ENCODE results near the gene CC2D2A. TPM values are rescaled to one million over a fixed set of nuclear protein-coding genes. Genes with fewer than 3 reads are reported as not detected.

The CC2D2A gene
- total RNA-seq (2021) (10.2 to 11.9 TPM (median 11.7 TPM) in 3 replicates), Bru-seq, nascent RNA (percentile 54 among the genes with signal in this experiment)
- long read RNA-seq, experiment 1, full-length matches to known transcripts: 2 of 28 reads
- long read RNA-seq, experiment 1, partial matches to known transcripts: 7 of 28 reads
- long read RNA-seq, experiment 1, other reads (novel, unspliced or antisense): 19 of 28 reads
- long read RNA-seq, experiment 2, partial matches to known transcripts: 11 of 17 reads
- long read RNA-seq, experiment 2, other reads (novel, unspliced or antisense): 6 of 17 reads
- long read RNA-seq, experiment 3, partial matches to known transcripts: 8 of 9 reads
- long read RNA-seq, experiment 3, other reads (novel, unspliced or antisense): 0 of 9 reads

DNA sequence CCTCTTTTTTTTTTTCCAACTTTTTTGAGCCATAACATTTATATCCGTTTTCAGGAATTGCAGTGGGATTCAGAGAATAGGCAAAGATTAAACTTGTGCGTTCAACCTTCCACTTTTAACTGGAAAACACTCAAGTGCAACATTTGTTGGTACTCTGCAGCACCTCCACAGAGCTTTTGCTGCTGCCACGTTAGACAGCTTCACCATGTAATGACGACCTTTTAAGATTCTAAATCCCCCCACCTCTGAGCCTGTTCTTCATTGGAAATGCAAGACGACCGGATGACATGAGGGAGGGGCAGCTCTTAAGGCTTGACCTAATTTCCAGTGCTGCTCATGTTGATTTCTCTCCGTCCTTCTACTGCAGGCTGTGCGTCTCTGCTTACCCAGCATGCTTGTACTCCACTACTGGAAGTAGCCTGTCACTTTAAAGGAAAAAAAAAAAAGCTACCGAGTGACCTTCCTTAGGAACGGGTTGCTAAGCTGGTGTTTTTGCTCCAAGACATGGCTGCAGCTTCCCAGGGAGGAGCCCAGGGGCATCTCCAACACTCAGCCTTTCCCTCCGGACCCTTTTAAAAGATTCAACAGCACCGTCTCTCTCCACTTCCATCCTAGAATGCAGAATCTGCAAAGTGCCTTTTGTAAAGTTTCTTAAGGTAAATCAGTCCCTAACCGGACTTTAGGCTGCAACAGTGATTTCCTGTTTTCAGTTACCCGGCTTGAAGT is at the start of gene CC2D2A:
Gene CC2D2A, plus strand, starts transcription at position 481 of the 726 bp plus-strand sequence. CDS start 6,051 bp downstream, outside the sequence.
- POLR2A ChIA-PET: interaction anchor here (0.6 to 1.0 kb wide), 2 partner anchors 9 to 64 kb away, joined by 3 to 7 read pairs; no protein-coding TSS in a partner anchor
- CTCF ChIA-PET: interaction anchor here (0.6 to 2.7 kb wide), 13 partner anchors 8 to 486 kb away, joined by 3 to 19 read pairs (median 3); no protein-coding TSS in a partner anchor
- H3K36me3 Mint-ChIP-seq: no peaks in the 10 kb centered on the region
- peak; percentile 91 for ATAC-seq
- no peaks in the 10 kb centered on the region for H3K27me3 Mint-ChIP-seq (ENCODE audit: low read depth)
- TF ChIP-seq ETV6 (CRISPR knock-in tag; IDR thresholded peaks at IDR 0.05): no peak
- TF ChIP-seq ZBTB21 (CRISPR knock-in tag; IDR thresholded peaks at IDR 0.05; ENCODE audit: borderline replicate concordance): no peak
- TF ChIP-seq ELF4 (CRISPR knock-in tag; IDR thresholded peaks at IDR 0.05; ENCODE audit: low read depth): no peak
- no peak for TF ChIP-seq TCF7 (CRISPR knock-in tag; IDR thresholded peaks at IDR 0.05; ENCODE audit: low read depth)
- TF ChIP-seq NFE2L1 (CRISPR knock-in tag; IDR thresholded peaks at IDR 0.05): no peak
- TF ChIP-seq, protein P1, sequence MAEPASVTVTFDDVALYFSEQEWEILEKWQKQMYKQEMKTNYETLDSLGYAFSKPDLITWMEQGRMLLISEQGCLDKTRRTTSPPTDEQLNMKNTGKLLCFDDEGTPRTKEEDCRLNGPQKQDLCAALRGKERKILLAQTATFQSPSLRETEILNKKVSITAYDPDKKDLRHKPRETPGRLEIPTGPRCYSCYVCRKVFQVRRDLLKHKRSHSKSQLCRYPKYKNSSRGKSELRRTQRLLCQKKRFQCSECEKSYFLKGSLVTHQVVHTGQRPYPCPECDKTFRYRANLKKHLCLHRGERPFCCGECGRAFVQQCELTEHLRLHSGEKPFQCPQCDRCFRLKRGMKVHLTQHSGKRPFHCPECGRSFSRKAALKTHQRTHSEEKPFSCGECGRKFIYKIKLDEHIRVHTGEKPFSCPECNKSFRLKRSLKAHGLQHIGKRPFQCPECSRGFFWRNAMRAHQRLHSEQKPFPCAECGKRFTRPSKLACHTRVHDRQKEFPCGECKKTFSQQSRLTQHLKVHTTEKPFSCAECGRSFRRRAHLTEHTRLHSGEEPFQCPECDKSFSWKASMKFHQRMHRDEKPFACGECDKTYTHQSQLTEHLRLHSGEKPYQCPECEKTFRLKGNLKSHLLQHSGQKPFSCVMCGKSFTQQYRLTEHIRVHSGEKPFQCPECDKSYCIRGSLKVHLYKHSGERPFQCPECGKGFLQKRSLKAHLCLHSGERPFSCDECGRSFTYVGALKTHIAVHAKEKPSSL (CRISPR knock-in tag; conservative IDR thresholded peaks at IDR 0.05): no peak
- TF ChIP-seq FOXP4 (CRISPR knock-in tag; IDR thresholded peaks at IDR 0.05): no peak
- no peak for TF ChIP-seq SOX15 (CRISPR knock-in tag; IDR thresholded peaks at IDR 0.05)
- TF ChIP-seq MYBL2 (CRISPR knock-in tag; IDR thresholded peaks at IDR 0.05): no peak
- TF ChIP-seq TEAD4 (CRISPR knock-in tag; IDR thresholded peaks at IDR 0.05): no peak
- no peak for TF ChIP-seq NR3C1 (CRISPR knock-in tag; conservative IDR thresholded peaks at IDR 0.05; ENCODE audit: low read depth)
- no peak for TF ChIP-seq RORB (CRISPR knock-in tag; IDR thresholded peaks at IDR 0.05)
- H3K4me3 Mint-ChIP-seq: peak within 1 kb of the TSS; percentile 71
- H3K9me3 Mint-ChIP-seq: no peaks in the 10 kb centered on the region
- peaks cover 46% of the 10 kb centered on the region for H3K4me1 Mint-ChIP-seq
- no peak for DNase-seq (ENCODE audit: low spot score)
- peak within 1 kb of the TSS; percentile 69; the same call in 1 of the 2 replicates for H3K27ac Mint-ChIP-seq

DNA sequence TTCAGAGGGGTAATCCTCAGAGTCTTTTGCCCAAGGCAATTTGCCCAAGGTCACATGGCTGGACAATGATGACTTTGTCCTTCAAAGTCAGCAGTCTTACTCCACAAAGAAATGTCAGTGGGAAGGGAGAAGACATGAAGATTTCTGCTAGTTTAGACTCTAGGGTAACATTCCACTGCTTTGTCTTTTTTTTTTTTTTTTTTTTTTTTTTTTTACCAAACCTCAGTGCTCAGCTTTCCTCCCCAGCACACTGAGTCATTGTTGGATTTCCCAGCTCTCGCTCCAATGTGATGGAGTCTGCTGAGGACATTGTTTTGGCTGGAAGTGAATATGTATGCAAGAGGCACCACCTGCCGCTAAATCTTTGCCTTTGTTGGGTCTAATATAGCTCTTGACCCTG is 49.0 kb upstream of the CC2D2A start:
- H3K9me3 Mint-ChIP-seq: no peaks in the 10 kb centered on the region
- POLR2A ChIA-PET: interaction anchor here (0.7 kb wide), 1 partner anchor 25 kb away, joined by 3 read pairs; no protein-coding TSS in a partner anchor
- peaks cover 13% of the 10 kb centered on the region for H3K4me1 Mint-ChIP-seq
- no peaks in the 10 kb centered on the region for H3K27me3 Mint-ChIP-seq (ENCODE audit: low read depth)
- CTCF ChIA-PET: interaction anchor here (1.1 to 2.3 kb wide), 2 partner anchors 25 to 37 kb away, joined by 7 to 11 read pairs; no protein-coding TSS in a partner anchor
- no peak overlapping the region for H3K4me3 Mint-ChIP-seq
- H3K36me3 Mint-ChIP-seq: no peaks in the 10 kb centered on the region
- TF ChIP-seq FOXJ3 (CRISPR knock-in tag; IDR thresholded peaks at IDR 0.05; ENCODE audit: borderline replicate concordance) (no peak), CTCF (IDR thresholded peaks at IDR 0.05) (no peak), AR (CRISPR knock-in tag; IDR thresholded peaks at IDR 0.05) (no peak)
- no peak overlapping the region for H3K27ac Mint-ChIP-seq
- ATAC-seq (peak; percentile 73), DNase-seq (ENCODE audit: low spot score) (no peak)

Measured in WTC11 (cell line).